ENCODE data around the gene KLHL18. TPM values are rescaled to one million over a fixed set of nuclear protein-coding genes. Genes with fewer than 3 reads are reported as not detected.

KLHL18 gene
- polyA plus RNA-seq, 2 of the 4 experiments (the other 2 are of a cell fraction): 14.3 to 20.7 TPM

DNA sequence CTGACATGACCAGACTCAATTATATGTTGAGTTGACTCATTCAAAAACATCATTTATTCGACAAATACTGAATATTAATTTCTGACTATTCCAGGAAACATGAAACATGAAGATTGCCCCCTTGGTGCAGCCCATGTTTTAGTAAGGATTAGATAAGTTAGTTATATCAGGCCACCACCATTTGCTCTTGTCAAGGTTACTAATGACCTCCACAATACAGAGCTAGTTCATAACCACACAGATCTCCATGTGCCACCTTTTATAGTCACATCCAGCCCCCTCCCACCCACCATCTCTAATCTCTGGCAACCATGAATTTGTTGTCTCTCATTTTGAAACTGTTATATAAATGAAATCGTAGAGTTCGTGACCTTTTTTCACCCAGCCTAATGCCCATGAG, 15.7 kb downstream of the KLHL18 start:
- 86% methylated on average over 3 of the region's 3 CpGs for WGBS (ENCODE audit: missing lambda C conversion rate)
- POLR2A ChIA-PET: no interaction called here
- Histone ChIP-seq H3K27ac (no peak overlapping the region), H3K9me3 (no peaks in the 10 kb centered on the region), H3K4me1 (no peaks in the 10 kb centered on the region), H3K4me2 (no peak overlapping the region), H3K4me3 (no peak overlapping the region)
- CTCF ChIA-PET: no interaction called here
- no peak for FAIRE-seq
- no peak for DNase-seq (ENCODE audit: low read depth in 1 of 2, low spot score in 1 of 2)
- TF ChIP-seq ZC3H11A (IDR thresholded peaks at IDR 0.05) (no peak), MAZ (IDR thresholded peaks at IDR 0.05; ENCODE audit: borderline replicate concordance, low read depth, low read length) (no peak), NPAS2 (CRISPR knock-in tag; IDR thresholded peaks at IDR 0.05; ENCODE audit: borderline replicate concordance) (no peak), JUN (IDR thresholded peaks at IDR 0.05) (no peak), NR3C1 (IDR thresholded peaks at IDR 0.05) (no peak), BHLHE40 (IDR thresholded peaks at IDR 0.05; ENCODE audit: low read depth, low read length) (no peak), POLR2A (IDR thresholded peaks at IDR 0.05; ENCODE audit: low read length) (no peak), MYC (IDR thresholded peaks at IDR 0.05; ENCODE audit: borderline replicate concordance, low read length) (no peak), HDAC2 (IDR thresholded peaks at IDR 0.05) (no peak), JUNB (IDR thresholded peaks at IDR 0.05) (no peak), ZFP36 (IDR thresholded peaks at IDR 0.05; ENCODE audit: borderline replicate concordance, partially characterized antibody) (no peak), CBX8 (IDR thresholded peaks at IDR 0.05) (no peak)
- TF ChIP-seq, protein P1, sequence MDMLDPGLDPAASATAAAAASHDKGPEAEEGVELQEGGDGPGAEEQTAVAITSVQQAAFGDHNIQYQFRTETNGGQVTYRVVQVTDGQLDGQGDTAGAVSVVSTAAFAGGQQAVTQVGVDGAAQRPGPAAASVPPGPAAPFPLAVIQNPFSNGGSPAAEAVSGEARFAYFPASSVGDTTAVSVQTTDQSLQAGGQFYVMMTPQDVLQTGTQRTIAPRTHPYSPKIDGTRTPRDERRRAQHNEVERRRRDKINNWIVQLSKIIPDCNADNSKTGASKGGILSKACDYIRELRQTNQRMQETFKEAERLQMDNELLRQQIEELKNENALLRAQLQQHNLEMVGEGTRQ (IDR thresholded peaks at IDR 0.05): no peak
- TF ChIP-seq, protein P2, sequence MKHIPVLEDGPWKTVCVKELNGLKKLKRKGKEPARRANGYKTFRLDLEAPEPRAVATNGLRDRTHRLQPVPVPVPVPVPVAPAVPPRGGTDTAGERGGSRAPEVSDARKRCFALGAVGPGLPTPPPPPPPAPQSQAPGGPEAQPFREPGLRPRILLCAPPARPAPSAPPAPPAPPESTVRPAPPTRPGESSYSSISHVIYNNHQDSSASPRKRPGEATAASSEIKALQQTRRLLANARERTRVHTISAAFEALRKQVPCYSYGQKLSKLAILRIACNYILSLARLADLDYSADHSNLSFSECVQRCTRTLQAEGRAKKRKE (CRISPR knock-in tag; IDR thresholded peaks at IDR 0.05; ENCODE audit: low read depth): no peak
- TF ChIP-seq, protein P3, sequence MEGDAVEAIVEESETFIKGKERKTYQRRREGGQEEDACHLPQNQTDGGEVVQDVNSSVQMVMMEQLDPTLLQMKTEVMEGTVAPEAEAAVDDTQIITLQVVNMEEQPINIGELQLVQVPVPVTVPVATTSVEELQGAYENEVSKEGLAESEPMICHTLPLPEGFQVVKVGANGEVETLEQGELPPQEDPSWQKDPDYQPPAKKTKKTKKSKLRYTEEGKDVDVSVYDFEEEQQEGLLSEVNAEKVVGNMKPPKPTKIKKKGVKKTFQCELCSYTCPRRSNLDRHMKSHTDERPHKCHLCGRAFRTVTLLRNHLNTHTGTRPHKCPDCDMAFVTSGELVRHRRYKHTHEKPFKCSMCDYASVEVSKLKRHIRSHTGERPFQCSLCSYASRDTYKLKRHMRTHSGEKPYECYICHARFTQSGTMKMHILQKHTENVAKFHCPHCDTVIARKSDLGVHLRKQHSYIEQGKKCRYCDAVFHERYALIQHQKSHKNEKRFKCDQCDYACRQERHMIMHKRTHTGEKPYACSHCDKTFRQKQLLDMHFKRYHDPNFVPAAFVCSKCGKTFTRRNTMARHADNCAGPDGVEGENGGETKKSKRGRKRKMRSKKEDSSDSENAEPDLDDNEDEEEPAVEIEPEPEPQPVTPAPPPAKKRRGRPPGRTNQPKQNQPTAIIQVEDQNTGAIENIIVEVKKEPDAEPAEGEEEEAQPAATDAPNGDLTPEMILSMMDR (IDR thresholded peaks at IDR 0.05): no peak
- no peak for ATAC-seq

DNA sequence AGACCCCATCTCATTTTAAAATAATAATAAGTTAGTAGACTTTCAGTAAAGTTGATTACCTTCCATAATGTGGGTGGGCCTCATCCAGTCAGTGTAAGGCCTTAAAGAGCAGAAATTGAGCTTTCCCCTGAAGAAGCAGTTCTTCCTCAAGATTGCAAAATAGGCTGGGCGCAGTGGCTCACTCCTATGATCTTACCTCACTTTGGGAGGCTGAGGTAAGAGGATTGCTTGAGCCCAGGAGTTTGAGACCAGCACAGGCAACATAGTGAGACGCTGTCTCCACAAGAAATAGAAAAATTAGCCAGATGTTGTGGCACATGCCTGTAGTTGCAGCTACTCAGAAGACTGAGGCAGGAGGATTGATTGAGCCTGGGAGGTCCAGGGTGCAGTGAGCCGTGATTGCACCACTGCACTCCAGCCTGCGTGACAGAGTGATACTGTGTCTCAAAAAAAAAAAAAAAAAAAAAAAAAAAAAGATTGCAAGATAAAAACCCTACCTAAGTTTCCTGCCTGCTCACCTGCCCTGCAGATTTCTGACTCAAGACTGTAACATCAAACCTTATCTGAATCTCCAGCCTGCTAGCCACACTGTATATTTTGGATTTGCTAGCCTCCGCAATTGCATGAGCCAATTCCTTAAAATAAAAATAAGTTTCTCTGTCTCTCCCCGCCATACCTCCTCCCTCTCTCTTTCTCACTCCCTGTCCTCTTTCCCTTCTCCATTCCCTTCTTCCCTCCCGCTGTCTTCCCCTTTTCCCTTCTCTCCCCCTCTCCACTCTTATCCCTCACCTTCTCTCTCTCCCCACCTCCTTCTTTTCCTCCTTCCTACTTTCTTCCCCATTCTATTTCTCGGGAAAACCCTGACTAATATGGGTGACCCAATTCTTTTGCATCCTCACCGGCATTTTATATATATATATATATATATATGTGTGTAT, 16.9 kb downstream of the KLHL18 start:
- ATAC-seq (no peak), FAIRE-seq (no peak), DNase-seq (ENCODE audit: low read depth in 1 of 2, low spot score in 1 of 2) (no peak)
- H3K4me2 ChIP-seq: no peak overlapping the region
- H3K9me3 ChIP-seq: no peaks in the 10 kb centered on the region
- no peaks in the 10 kb centered on the region for H3K4me1 ChIP-seq
- H3K4me3 ChIP-seq: no peak overlapping the region
- no peak overlapping the region for H3K27ac ChIP-seq
- POLR2A ChIA-PET: no interaction called here
- 92% methylated on average over 9 of the region's 9 CpGs for WGBS (ENCODE audit: missing lambda C conversion rate)
- TF ChIP-seq EHF (CRISPR knock-in tag; IDR thresholded peaks at IDR 0.05): no peak
- TF ChIP-seq, protein P4, sequence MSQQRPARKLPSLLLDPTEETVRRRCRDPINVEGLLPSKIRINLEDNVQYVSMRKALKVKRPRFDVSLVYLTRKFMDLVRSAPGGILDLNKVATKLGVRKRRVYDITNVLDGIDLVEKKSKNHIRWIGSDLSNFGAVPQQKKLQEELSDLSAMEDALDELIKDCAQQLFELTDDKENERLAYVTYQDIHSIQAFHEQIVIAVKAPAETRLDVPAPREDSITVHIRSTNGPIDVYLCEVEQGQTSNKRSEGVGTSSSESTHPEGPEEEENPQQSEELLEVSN (IDR thresholded peaks at IDR 0.05; ENCODE audit: borderline replicate concordance, low read depth): no peak
- no peak for TF ChIP-seq ZFP36 (IDR thresholded peaks at IDR 0.05; ENCODE audit: borderline replicate concordance, partially characterized antibody)
- TF ChIP-seq, protein P5, sequence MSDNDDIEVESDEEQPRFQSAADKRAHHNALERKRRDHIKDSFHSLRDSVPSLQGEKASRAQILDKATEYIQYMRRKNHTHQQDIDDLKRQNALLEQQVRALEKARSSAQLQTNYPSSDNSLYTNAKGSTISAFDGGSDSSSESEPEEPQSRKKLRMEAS (IDR thresholded peaks at IDR 0.05): no peak
- TF ChIP-seq ZNF302 (CRISPR knock-in tag; IDR thresholded peaks at IDR 0.05): no peak
- no peak for TF ChIP-seq SMC3 (IDR thresholded peaks at IDR 0.05)
- TF ChIP-seq TFCP2L1 (CRISPR knock-in tag; IDR thresholded peaks at IDR 0.05): no peak
- no peak for TF ChIP-seq HOXB5 (CRISPR knock-in tag; IDR thresholded peaks at IDR 0.05)
- TF ChIP-seq HDAC2 (IDR thresholded peaks at IDR 0.05): no peak
- TF ChIP-seq CBX2 (IDR thresholded peaks at IDR 0.05; ENCODE audit: borderline replicate concordance, low read depth): no peak
- no peak for TF ChIP-seq ESRRA (IDR thresholded peaks at IDR 0.05; ENCODE audit: borderline replicate concordance, low read length)
- TF ChIP-seq ZSCAN20 (CRISPR knock-in tag; IDR thresholded peaks at IDR 0.05): no peak
- CTCF ChIA-PET: no interaction called here

Data from A549 (cell line).